ENCODE data around the gene GREB1.

The GREB1 gene

DNA sequence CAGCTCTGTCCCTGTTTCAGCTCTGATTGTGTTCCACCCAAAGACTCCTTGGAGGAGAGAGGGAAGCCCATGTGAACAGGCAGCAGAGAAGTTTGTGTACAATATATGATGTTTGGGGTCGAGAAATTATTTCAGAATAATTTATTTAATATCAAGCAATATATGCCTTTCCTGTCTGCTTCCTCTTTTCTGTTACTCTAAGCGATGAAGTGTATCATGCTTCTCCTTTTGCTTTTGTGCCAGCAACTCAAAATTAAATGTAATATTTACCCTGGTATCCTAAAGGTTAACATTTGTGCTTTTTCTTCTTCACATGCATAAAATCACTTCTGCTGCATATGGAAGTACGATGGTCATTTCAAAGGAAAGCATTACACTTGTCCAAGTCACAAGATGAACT, 138.6 kb downstream of the GREB1 start:
- DNase-seq: no peak

DNA sequence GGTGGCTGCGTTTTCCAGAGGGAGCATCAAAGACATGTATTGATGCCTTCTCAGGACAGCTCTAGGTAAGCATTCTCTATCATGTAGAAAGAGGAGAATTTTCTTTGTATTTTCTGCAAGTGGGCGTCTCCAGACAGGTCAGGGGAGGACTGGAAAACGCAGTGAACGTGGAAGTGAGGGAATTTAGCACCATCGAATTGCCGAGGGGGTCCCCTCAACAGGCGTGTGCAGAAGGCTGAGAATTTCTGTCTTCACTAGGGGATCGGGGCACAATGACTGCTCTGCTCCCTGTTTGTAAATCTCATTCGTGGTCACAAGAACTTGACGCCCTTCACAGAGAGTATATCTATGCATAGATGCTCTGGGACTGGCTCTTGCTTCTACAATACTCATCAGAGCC, 141.1 kb downstream of the GREB1 start:
- no peak for DNase-seq

DNA sequence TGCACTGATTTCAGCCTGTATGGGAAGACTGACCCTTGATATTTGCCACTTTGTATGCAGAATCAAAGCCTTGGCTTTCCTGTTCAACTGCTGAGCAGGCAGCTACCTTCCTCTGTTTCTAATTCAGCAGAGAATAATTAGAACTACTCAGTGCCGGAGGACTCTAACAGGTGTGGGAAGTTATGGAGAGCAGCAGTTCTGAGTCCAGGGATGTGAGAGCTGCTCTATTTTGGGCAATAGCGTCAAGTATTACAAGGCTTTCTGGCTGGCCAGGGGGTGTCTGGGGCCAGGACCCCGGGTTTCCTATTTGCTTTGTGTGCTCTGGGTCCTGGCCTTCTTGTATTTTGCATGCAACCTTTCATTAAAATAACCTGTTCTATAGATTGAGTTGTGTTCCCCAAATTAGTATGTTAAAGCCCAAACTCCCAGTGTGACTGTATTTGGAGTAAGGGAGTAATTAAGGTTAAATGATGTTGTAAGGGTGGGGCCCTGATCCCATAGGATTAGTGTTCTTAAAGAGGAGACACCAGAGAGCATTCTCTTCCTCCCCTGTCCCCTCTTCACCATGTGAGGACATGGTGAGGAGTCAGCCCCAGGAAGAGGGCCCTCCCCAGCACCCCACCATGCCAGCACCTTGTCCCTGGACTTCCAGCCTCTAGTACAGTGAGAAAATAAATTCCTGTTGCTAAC, 141.7 kb downstream of the GREB1 start:
- no peak for DNase-seq

DNA sequence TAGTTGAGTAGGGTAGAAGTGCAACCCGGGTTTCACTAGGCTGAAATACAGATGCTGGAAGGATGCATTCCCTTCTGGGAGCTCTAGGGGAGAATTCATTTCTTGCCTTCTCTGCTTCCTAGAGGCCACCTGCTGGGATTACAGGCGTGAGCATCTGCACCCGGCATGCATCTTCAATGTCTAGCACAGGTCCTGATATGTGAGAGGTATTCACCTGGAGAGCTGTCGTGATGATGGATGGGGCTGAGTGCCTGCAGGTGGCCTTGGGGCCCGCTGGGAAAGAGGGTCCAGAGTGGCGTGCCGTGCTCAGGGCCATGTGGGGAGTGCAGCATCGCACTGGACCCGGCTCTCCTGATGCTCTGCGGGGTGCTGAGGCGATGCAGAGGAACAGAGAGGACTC, 142.8 kb downstream of the GREB1 start:
- no peak for DNase-seq

DNA sequence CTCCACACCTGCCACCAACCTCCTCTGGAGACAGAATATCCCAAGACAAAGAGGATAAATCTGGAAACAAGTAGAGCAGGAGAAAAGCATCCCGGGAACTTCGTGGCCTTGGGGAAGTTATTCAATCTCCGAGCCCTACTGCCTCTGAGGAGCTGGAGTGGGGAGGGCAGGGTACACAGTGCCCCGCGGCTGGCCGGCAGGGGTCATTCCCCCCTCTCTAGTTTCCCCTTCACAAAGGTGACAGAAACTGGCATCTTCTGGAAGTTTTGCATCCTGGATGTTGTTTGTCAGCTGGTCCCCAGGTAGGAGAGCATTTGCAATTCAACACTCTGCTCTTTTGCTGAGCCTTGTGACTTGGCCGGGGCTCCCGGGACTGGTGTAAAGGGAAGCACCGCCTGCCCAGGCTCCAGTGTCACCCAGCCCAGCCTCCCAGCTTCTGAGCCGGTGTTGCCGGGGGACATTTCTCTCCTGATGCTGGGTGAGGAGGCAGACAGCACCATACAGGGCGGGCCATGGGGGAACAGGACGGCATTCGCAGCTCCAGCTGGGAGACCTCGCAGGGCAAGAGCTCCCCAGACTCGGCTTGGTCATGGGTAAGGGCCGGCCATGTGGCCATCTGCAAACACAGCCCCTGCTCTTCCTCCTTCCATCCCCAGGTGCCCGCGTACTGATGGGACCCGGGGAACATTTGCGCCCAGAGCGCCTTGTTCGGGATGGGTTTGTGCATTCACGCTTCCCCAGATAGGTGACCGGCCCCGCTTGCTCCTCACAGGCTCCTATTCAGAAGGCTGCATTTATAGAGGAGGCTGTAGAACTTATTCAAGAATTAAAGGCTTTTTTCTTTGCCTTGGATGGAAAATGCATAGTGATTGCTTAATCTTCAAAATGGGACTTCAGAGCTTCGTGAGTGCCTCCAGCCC, 143.6 kb downstream of the GREB1 start:
- DNase-seq: no peak

DNA sequence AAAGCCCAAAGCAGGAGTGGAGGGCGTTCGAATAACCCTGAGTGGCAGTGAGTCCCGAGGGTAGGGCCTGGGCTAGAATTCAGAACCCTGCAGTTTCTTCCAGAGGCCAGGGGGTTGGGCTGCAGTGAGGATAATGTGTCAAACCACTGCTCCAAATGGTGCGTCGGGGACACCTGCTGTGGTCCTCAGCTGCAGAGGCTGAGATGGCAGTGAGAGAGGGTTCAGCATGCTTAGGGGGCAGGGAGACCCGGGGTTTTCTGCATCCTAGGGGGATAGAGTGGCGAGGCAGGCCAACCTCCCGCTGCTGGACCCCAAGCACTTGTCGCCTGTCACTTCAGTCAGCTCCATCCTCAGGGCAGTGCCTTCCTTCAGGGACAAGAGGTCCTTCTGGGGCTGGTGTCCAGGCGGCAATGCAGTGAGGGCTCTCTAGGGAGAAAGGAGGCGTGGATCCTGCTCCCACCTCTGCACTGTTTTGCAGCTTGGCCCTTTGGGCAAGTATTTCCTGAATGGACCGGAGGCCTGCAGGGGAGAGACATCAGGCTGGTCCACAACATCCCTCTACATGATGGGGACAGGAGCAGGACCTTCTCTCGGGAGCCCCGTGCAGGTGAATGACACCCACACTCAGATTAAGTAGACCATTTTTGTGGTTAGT, 144.6 kb downstream of the GREB1 start:
- DNase-seq: no peak

DNA sequence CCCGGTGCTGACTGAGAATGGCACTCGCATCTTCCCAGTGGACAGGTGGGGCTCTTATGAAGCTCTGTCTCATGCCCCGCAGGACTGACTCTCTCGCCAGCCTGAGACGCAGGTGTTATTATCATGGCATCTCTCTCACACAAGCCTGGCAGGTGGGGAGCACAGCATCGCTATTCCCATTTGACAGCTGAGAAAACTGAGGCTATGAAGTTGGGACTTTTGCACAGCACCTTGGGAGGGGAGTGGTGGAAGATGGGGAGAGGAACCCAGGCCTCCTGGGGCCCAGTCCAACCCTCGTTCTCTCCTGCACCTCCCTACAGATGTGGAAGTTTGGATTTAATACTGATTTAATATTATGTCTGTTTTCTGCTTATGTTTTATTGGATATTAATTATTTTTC, 145.2 kb downstream of the GREB1 start:
- no peak for DNase-seq

DNA sequence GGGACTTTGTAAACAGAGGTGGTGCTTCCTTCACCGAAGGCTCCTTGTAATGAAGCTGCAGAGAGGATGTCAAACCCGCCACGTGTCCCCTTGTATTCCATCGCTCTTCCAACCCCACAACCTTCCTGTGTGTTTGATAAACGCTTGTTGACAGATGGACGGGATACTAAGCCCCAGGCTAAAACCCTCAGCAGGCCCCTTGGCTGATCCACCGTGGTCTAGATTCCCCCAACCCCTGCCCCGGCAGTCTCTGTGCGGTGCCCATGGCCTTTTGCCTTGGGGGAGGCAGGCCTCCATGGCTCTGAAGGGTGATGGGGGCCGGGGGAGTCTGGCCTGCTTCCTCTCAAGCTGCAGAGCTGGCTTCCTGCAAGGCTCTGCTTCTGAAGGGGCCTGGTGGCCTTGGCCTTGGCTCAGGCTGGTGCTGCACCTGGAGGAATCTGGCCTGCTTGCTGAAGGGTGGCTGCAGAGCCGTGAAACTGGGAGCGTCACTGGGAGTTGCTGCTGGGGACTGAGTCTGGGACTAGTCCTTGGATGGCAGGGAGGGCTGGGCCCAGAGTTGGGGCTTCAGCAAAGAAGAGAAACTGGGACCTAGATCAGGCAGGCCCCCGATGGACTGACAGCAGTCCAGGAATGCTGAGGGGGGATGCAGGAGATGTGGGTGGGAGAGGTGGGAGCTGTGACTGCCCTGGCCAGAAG, 145.8 kb downstream of the GREB1 start:
- no peak for DNase-seq

DNA sequence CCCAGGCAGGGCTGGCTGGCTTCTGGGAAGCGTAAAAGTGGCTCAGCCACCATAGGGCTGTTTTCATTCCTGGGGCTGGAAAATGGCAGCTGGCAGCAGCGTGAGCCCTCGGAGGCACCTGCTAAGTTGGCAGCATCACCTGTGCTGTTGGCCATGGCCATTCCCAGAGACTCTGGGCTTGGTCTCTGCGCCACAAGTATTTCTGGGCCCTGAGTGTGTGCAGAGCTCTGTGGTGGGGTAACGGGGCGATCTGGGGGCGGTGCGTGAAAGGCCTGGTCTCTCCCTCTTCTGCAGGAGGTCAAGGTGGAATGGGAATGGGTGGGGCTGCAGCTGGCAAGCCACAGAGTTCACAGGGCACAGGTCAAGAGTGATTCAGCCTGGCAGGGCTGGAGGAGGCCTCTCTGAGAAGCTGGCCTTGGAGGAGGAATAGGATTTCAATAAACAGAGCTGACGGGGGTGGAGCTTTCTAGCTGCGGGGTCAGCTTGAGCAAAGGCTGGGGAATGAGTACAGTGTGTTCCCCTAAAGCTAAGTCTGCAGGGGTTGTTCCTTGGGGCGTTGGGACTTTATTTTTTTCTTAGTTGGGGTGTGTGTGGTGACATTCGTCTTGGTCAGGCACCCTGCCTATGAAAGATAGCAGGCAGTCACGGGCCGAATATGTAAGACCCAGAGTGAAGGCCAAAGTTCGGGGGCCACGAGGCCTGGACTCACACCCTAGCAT, 146.5 kb downstream of the GREB1 start:
- no peak for DNase-seq

DNA sequence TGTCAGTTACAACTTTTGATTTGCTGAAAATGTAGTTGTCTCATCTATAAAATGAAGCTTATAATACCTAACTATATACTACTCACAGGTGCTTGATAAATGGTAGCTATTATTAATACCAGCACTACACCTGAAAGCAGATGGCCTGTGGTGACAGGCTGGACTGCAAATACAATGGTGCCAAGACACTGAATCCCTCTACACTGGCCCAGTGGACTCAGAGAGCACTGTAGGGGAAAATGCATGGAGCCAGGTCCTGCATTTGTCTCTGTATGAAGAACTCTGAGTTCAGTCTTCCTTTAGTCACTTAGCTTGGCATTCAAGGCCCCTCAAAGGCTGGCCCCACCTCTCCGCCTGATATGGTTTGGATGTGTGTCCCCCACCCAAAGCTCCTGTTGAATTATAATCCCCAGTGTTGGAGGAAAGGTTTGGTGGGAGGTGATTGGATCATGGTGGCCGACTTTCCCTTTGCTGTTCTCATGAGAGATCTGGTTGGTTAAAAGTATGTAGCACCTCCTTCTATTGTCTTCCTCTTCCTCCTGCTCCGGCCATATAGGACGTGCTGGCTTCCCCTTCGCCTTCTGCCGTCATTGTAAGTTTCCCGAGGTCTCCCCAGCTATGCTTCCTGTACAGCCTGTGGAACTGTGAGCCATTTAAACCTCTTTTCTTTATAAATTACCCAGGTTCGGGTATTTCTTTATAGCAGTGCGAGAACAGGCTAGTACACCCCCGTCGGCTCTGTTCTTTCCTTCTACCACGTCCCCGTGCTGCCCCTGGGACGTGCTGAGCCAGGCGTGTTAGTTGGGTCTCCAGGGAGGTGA, 147.3 kb downstream of the GREB1 start:
- no peak for DNase-seq

DNA sequence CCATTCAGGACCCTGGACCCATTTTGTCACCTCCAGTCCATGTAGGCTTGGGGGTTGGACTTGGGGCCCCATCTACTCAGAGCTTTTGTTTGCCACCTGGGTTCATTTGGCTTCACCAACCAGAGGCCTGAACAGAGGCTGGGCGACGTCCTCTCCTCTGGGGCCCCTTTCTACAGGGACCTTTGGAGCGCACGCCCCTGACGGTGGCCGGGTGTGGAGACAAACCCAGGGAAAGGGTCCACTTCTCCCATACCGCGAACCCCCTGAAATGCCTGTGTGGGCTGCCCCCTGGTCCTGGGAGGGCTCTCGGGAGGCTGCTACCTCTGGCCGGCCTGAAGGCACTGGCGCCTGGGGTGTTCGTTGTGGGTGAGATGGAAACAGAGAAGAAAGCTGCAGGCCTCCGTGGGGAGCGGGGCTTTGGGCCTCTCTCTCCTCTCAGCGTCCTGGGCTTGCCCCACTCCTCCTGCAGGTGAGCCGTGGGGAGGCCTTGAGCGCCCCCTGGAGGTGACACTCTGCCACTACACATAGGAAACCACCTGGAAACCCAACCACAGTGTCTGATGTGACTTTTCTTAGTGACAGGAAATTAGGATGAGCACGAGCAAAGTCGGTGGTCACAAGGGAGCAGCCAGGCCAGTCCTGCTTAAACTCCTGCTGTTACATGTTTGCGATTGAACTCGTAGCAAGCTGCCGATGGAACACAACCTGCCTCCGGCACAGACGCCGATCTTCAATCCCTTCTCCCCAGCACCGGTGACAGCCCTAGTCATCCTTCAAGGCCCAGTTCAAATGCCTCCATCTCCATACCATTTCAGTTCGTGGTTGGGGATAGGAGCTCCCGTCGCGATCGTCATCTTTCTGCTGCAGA, 148.1 kb downstream of the GREB1 start:
- DNase-seq: peak; percentile 57

DNA sequence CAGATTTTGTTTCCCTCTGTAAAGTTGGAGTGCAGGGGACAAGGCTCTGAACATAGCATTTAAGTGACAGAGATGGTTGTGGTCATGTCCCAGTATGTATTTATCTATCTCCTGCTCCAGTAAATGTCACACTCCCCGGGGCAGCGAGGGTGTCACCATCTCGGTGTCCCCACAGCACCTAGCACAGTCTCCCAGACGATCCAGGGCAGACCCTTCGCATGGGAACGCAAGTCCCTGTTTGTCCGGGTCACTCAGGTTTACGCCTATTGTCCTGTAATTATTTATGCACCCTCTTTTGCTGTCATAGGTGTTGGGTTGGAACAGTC, 148.7 kb downstream of the GREB1 start:
- DNase-seq: no peak

DNA sequence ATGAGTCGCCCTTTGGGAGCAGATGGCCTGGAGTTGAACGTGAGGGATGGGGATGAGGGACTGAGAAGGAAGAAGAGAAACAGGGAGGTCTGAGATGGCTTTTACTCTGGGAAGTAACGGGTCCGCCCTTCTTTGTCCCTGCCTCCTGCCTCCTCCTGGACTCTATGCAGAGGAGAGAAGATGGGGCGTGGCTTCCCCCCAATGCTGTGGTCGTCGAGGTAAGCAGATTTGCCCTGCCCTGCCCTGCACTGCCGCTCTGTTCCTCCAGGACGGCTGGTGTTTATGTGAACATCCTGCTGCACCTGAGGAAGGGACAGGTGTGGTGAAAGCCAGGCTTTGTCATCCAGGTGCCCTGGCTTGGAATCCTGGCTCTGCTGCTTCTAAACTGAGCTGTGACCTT, 149.6 kb downstream of the GREB1 start:
- DNase-seq: no peak

DNA sequence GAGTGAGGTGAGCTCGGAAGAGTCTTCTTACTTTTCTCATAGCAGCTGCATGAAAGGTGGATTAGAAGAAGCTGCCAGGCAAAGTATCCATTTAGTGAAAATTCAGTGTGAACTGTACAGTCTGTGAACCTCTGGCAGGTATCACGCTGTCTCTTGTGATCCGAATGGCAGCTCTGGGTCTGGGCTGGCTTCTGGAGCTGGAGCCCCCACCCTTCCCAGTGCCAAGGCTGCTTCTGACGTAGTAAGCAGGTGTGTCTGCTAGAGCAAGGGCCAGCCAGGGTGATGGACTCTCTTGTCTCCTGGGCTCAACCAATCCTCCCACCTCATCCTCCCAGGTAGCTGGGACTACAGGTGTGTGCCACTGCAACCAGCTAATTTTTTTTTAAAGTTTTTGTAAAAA, 150.1 kb downstream of the GREB1 start:
- no peak for DNase-seq

DNA sequence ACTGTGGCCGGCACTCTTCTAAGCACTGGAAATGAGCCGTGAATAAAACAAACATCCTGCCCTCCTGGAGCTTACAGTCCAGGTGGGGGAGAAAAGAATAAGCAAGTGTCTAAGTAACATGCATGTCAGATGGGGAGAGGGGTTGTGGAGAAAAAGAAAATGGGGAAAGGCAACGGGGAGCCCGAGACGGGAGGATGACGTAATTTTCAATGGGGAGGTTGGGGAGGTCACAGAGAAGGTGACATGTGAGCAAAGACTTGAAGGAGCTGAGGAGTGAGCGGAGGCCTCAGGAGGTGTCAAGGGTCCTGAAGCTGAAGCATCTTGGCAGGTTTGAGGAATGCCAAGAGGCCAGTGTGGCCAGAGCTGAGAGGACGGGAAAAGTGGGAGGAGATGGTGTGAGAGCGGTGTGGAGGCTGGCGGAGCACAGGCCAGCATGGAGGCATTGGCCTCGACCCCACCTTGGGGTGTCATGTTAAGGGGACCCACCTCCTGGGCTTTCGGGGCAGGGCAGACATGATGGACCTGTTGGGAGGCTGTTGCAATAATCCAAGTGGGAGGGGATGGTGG, 151.1 kb downstream of the GREB1 start:
- no peak for DNase-seq

DNA sequence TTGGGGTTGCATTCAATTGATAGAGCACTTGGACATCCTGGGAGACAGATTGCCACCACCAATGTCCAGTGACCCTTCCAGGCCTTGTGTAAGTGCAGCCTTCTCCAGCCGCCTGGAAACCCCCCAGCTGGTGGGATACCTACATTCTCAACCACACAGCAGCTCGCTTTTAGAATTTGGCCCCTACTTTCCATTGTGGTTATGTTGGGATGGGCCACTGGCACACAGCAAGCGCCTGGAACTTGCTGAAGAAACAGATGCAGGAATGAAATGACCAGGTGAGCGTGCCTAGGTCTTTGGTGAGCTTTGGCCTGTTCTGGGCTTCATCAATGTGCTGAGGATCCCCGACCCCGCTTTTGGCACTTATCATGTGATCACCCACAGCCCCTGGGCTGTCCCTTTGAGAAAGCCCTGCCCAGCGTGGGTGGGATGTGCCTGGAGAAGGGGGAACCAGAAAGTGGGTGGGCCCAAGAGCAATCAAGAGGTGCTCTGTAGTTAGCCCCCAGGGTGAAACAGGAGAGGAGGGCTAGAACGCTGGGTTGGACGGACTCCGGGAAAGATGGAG, 152.1 kb downstream of the GREB1 start:
- no peak for DNase-seq

DNA sequence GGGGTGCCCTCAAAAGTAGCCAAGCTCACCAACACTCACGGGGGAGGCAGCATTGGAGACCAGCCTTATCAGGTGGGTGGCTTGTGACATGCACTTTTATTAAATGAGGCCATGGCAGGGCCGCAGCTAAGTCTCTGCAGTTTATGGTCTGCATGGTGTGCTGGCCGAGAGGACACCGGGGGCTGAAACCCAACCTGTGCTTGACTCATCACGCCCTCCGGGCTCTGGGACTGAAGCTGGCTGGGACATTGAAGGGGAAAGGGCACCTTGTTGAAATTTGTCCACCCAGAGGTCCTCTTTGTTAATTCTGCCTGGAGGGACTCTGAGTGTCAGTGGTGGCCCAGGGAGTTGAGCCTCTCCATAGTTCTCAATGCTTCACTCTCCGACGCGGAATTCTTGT, 153.9 kb downstream of the GREB1 start:
- DNase-seq: no peak

DNA sequence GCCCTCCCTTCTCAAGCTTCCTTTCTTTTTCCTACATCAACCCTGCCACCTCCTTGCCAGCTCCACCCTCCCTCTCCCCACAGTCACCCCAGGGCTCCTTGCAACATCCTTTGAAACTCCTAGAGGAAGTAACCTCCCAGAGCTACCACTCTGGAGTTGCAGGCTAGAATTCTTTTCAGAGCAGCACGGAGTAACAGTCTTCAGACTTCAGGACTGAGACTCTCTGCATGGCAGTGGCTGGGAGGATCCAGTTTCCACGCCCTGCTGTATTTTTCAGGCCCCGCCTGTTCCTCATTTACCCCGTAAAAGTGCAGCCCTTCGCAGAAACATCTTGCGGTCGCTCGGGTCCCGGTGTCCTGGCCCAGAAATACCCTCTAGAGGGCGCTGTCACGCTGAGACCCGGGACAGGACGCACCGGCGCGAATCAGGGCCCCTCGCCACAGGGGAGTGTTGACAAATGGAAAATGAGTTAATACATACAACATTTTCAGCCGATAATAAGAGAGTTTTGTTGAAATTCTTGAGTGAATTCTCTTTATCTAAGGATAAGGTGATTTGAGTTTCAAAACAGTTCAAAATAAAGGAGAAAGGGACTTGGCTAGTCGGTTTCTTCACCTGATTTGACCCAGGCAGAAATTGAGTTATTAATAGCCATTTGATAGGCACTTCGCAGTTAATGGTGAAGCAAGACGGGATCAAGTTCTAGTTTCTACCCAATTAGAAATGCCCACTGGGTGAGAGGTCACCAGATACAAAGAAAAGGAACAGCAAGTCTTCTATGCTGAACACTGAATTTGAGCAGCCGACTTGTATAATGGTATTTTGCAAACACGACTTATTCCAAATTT, 154.6 kb downstream of the GREB1 start:
- peak; percentile 80 for DNase-seq

DNA sequence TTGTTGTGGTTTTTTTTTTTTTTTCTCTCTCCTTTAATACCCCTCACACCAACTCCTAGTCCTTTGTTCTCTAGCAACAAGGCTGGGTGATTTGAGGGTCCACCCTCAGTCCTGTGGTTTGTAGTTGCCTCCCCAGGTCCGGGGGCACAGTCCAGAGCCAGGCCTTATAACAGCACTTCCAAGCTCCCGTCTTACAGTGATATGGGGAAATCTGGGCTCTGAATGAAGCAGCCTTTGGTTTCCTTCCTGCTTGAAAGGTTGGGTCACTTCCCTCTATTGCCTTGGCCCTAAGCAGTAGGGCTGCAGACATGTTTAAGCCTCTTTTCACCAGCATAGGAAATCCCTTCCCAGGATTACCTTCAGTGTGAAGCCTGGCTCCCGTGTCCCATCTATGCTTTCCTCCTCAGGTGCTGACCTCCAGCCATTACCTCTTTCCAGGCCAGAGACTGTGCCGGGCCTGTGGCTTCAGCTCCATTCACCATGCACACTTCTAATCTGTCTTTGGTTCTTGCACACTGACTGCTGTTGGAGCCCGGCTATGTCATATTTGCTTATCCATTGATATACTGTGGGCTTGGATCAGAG, 157.3 kb downstream of the GREB1 start:
- no peak for DNase-seq

Measured in stimulated activated CD4-positive, alpha-beta T cell treated with anti-CD3 and anti-CD28 coated beads, Interleukin-4, amount 100 ng/mL, for 1 hour (primary cell).